ENCODE results near the gene SH3BP5. TPM values are rescaled to one million over a fixed set of nuclear protein-coding genes. Genes with fewer than 3 reads are reported as not detected.

SH3BP5 gene
- total RNA-seq, 1 experiment from 2014 or later, result 39.3 TPM

DNA sequence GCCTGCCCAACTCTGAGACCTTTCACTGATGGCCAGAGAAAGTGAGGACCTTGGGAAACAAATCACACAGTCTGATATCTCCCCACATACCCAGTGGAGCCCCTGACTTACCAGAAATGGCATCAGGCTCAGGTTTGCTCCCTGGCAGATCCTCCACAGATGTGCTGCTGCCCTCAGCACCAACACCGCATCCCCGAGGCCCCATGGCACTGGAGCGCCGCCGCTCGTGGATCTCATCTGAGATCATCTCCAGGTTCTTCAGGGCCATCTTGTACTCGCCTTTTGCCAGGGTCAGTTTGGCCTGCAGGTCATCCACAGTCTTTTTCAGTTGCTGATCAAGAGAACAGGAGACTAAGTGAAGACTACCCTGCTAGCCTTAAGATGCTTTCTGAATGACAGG lies 73.7 kb downstream of the SH3BP5 start:
- ChIA-PET CTCF (no interaction called here), POLR2A (ENCODE audit: unreplicated experiment) (interaction anchor here (0.6 kb wide), 1 partner anchor 130 kb away, joined by 7 read pairs; no protein-coding TSS in a partner anchor)
- Histone ChIP-seq H3K4me3 (no peak overlapping the region), H3K9me3 (ENCODE audit: insufficient read depth, low read depth) (no peaks in the 10 kb centered on the region), H3K36me3 (ENCODE audit: low read depth) (peaks cover 19% of the 10 kb centered on the region; the same call in 1 of the 2 replicates), H3K79me2 (ENCODE audit: low read depth) (no peaks in the 10 kb centered on the region), H3F3A (ENCODE audit: insufficient read depth, low read depth) (peaks cover 8% of the 10 kb centered on the region; the same call in 1 of the 2 replicates), H4K20me1 (ENCODE audit: insufficient read depth) (no peaks in the 10 kb centered on the region; the same call in 1 of the 2 replicates), H3K4me1 (replicated peaks; ENCODE audit: insufficient read depth) (no peaks in the 10 kb centered on the region), H3K9me2 (ENCODE audit: insufficient read depth) (no peaks in the 10 kb centered on the region), H3K4me2 (no peak overlapping the region), H3K27ac (no peak overlapping the region), H3K27me3 (ENCODE audit: insufficient read depth, low read depth) (no peaks in the 10 kb centered on the region), H2AFZ (no peak overlapping the region)
- no TSS peak for BruUV-seq (replicated peaks)
- intact Hi-C loops (cut with micrococcal nuclease; ENCODE audit: unreplicated experiment), result no loop called here
- no peak for DNase-seq
- TF ChIP-seq, protein P1, sequence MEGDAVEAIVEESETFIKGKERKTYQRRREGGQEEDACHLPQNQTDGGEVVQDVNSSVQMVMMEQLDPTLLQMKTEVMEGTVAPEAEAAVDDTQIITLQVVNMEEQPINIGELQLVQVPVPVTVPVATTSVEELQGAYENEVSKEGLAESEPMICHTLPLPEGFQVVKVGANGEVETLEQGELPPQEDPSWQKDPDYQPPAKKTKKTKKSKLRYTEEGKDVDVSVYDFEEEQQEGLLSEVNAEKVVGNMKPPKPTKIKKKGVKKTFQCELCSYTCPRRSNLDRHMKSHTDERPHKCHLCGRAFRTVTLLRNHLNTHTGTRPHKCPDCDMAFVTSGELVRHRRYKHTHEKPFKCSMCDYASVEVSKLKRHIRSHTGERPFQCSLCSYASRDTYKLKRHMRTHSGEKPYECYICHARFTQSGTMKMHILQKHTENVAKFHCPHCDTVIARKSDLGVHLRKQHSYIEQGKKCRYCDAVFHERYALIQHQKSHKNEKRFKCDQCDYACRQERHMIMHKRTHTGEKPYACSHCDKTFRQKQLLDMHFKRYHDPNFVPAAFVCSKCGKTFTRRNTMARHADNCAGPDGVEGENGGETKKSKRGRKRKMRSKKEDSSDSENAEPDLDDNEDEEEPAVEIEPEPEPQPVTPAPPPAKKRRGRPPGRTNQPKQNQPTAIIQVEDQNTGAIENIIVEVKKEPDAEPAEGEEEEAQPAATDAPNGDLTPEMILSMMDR (conservative IDR thresholded peaks at IDR 0.05), result no peak
- no peak for TF ChIP-seq EZH2 (IDR thresholded peaks at IDR 0.05; ENCODE audit: low read depth)

DNA sequence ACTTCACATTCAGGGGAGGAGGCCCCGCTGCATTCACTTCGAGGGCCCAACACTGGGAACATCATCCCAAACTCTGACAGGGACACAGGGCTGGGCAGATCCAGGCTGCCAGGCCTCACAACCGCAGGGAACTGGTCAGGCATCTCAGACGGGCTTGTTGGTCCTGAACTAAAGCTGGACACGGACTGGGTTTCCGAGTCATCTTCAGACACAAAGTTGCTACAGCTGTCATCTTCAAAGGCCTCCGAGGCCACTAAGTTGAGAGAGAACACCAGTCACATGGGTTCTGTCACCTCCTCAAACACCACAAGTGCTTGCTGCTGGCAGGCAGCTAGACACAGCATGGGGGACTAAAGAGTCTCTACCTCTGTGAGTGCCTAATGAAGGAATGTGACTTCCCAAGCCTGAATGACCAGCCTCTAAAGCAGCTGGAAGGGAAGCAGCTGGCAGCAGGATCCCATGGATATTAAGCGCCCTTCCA lies 75.5 kb downstream of the SH3BP5 start:
- H4K20me1 ChIP-seq (ENCODE audit: insufficient read depth), result no peaks in the 10 kb centered on the region; the same call in 1 of the 2 replicates
- intact Hi-C loops (cut with micrococcal nuclease; ENCODE audit: unreplicated experiment), result no loop called here
- no peak for TF ChIP-seq EZH2 (IDR thresholded peaks at IDR 0.05; ENCODE audit: low read depth)
- TF ChIP-seq, protein P1 (conservative IDR thresholded peaks at IDR 0.05), result no peak
- H3K9me2 ChIP-seq (ENCODE audit: insufficient read depth), result no peaks in the 10 kb centered on the region
- no peak overlapping the region for H2AFZ ChIP-seq
- ChIA-PET CTCF (no interaction called here), POLR2A (ENCODE audit: unreplicated experiment) (no interaction called here)
- H3K27me3 ChIP-seq (ENCODE audit: insufficient read depth, low read depth), result no peaks in the 10 kb centered on the region
- no peaks in the 10 kb centered on the region for H3K4me1 ChIP-seq (replicated peaks; ENCODE audit: insufficient read depth)
- H3F3A ChIP-seq (ENCODE audit: insufficient read depth, low read depth), result peaks cover 10% of the 10 kb centered on the region; the same call in 1 of the 2 replicates
- peaks cover 29% of the 10 kb centered on the region; the same call in 1 of the 2 replicates for H3K36me3 ChIP-seq (ENCODE audit: low read depth)
- no TSS peak for BruUV-seq (replicated peaks)
- H3K4me2 ChIP-seq, result no peak overlapping the region
- no peak for DNase-seq
- H3K27ac ChIP-seq, result no peak overlapping the region
- H3K4me3 ChIP-seq, result no peak overlapping the region
- no peaks in the 10 kb centered on the region for H3K9me3 ChIP-seq (ENCODE audit: insufficient read depth, low read depth)
- no peaks in the 10 kb centered on the region for H3K79me2 ChIP-seq (ENCODE audit: low read depth)

DNA sequence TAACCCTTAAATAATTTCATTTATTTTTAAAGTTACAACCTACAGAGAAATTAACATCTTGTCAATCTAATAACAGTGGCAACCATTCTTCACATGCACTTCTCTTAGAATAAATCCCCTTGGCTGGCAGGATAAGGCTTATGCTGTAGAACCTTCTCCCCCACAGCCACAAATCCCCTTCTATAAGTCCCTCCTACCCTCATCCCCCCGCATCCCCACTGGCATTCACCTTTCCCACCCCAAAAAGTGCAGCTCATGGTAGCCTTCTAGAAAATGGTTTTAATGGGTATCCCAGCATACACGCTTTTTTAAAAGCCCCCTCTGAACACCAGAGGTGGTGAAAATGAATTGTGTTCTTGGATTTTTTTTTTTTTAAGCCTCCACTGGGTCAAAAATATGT lies 77.2 kb downstream of the SH3BP5 start:
- no peak overlapping the region for H3K4me2 ChIP-seq
- ChIA-PET POLR2A (ENCODE audit: unreplicated experiment) (no interaction called here), CTCF (interaction anchor here (0.6 kb wide), 1 partner anchor 311 kb away, joined by 3 read pairs; no protein-coding TSS in a partner anchor)
- no peak overlapping the region for H3K27ac ChIP-seq
- H3F3A ChIP-seq (ENCODE audit: insufficient read depth, low read depth), result peaks cover 10% of the 10 kb centered on the region; the same call in 1 of the 2 replicates
- no peak overlapping the region for H2AFZ ChIP-seq
- H3K4me1 ChIP-seq (replicated peaks; ENCODE audit: insufficient read depth), result no peaks in the 10 kb centered on the region
- BruUV-seq (replicated peaks), result no TSS peak
- no peak overlapping the region for H3K4me3 ChIP-seq
- no peaks in the 10 kb centered on the region; the same call in 1 of the 2 replicates for H4K20me1 ChIP-seq (ENCODE audit: insufficient read depth)
- intact Hi-C loops (cut with micrococcal nuclease; ENCODE audit: unreplicated experiment), result no loop called here
- H3K9me3 ChIP-seq (ENCODE audit: insufficient read depth, low read depth), result no peaks in the 10 kb centered on the region
- no peaks in the 10 kb centered on the region for H3K9me2 ChIP-seq (ENCODE audit: insufficient read depth)
- H3K27me3 ChIP-seq (ENCODE audit: insufficient read depth, low read depth), result no peaks in the 10 kb centered on the region
- DNase-seq, result no peak
- TF ChIP-seq, protein P1 (conservative IDR thresholded peaks at IDR 0.05), result no peak
- no peak for TF ChIP-seq EZH2 (IDR thresholded peaks at IDR 0.05; ENCODE audit: low read depth)
- H3K36me3 ChIP-seq (ENCODE audit: low read depth), result peaks cover 41% of the 10 kb centered on the region
- H3K79me2 ChIP-seq (ENCODE audit: low read depth), result no peaks in the 10 kb centered on the region
